ENCODE results near the gene POLRMT.

Gene POLRMT

GRCh38 chr19:582497-583197, 50.7 kb downstream of the POLRMT start:
- H3K9me3 Mint-ChIP-seq: no peaks in the 10 kb centered on the region
- H3K27ac Mint-ChIP-seq: no peak overlapping the region
- H3K4me1 Mint-ChIP-seq: no peaks in the 10 kb centered on the region
- H3K4me3 Mint-ChIP-seq: no peak overlapping the region
- peaks cover 9% of the 10 kb centered on the region for H3K27me3 Mint-ChIP-seq (ENCODE audit: low read depth)
- H3K36me3 Mint-ChIP-seq (ENCODE audit: low read depth): no peaks in the 10 kb centered on the region
- TF ChIP-seq CTCF (IDR thresholded peaks at IDR 0.05; ENCODE audit: unreplicated experiment in 3 of 3): no peak

GRCh38 chr19:581399-582111, 51.8 kb downstream of the POLRMT start:
- peaks cover 5% of the 10 kb centered on the region for H3K4me1 Mint-ChIP-seq
- no peak overlapping the region for H3K27ac Mint-ChIP-seq
- no peaks in the 10 kb centered on the region for H3K9me3 Mint-ChIP-seq
- no peak for TF ChIP-seq CTCF (IDR thresholded peaks at IDR 0.05; ENCODE audit: unreplicated experiment in 3 of 3)
- H3K27me3 Mint-ChIP-seq (ENCODE audit: low read depth): peaks cover 8% of the 10 kb centered on the region
- H3K4me3 Mint-ChIP-seq: no peak overlapping the region
- H3K36me3 Mint-ChIP-seq (ENCODE audit: low read depth): no peaks in the 10 kb centered on the region

- no peak for TF ChIP-seq CTCF (IDR thresholded peaks at IDR 0.05; ENCODE audit: unreplicated experiment in 3 of 3)
- H3K27me3 Mint-ChIP-seq (ENCODE audit: low read depth): no peaks in the 10 kb centered on the region
- no peaks in the 10 kb centered on the region for H3K9me3 Mint-ChIP-seq
- H3K4me3 Mint-ChIP-seq: no peak overlapping the region
- H3K27ac Mint-ChIP-seq: no peak overlapping the region
- peaks cover 8% of the 10 kb centered on the region for H3K4me1 Mint-ChIP-seq
- no peaks in the 10 kb centered on the region for H3K36me3 Mint-ChIP-seq (ENCODE audit: low read depth)
Measured at GRCh38 chr19:580274-580835, 53.0 kb downstream of the POLRMT start.

- no peaks in the 10 kb centered on the region for H3K27me3 Mint-ChIP-seq (ENCODE audit: low read depth)
- H3K4me3 Mint-ChIP-seq: no peak overlapping the region
Measured at GRCh38 chr19:579842-580155, 53.5 kb downstream of the POLRMT start.

GRCh38 chr19:579111-579841, 54.1 kb downstream of the POLRMT start:
- Mint-ChIP-seq H3K9me3 (no peaks in the 10 kb centered on the region), H3K36me3 (ENCODE audit: low read depth) (no peaks in the 10 kb centered on the region), H3K27me3 (ENCODE audit: low read depth) (no peaks in the 10 kb centered on the region), H3K4me3 (no peak overlapping the region), H3K4me1 (peaks cover 18% of the 10 kb centered on the region), H3K27ac (no peak overlapping the region)
- TF ChIP-seq CTCF (IDR thresholded peaks at IDR 0.05; ENCODE audit: unreplicated experiment in 3 of 3): no peak

More at GRCh38 chr19:579842-580155, 53.5 kb downstream of the POLRMT start:
- TF ChIP-seq CTCF (IDR thresholded peaks at IDR 0.05; ENCODE audit: unreplicated experiment in 3 of 3): no peak
- H3K27ac Mint-ChIP-seq: no peak overlapping the region
- H3K4me1 Mint-ChIP-seq: peaks cover 13% of the 10 kb centered on the region
- H3K36me3 Mint-ChIP-seq (ENCODE audit: low read depth): no peaks in the 10 kb centered on the region
- no peaks in the 10 kb centered on the region for H3K9me3 Mint-ChIP-seq

All from nephron (organoid).